K562 (cell line): ENCODE measurements around the gene KLHL12. TPM values are rescaled to one million over a fixed set of nuclear protein-coding genes. Genes with fewer than 3 reads are reported as not detected.

Experiments used
- ATAC-seq: fragments of 200-7000 bp; cut with Tn5 transposase; 3 replicates; pipeline ENCODE4 v1.9.1; 2020; ENCODE audit warnings: moderate library complexity
- BruUV-seq: library from RNA; stranded (reverse); fragments of 400-500 nt; replicated peaks from 2 replicates; lab custom pipeline; 2021; lab: Mats Ljungman, UMichigan
- CTCF ChIA-PET: fragments of 300-600 bp; formaldehyde crosslinking; extraction: SDS; loops from one replicate; lab custom pipeline; 2021; ENCODE audit warnings: low intra/inter-chr PET ratio; lab: Yijun Ruan, JAX
- POLR2A ChIA-PET: fragments of 300-600, 350-650 bp; sonication (Branson Sonifier 250); formaldehyde crosslinking; extraction: SDS; loops from one replicate; lab custom pipeline; 2021; ENCODE audit warnings: antibody characterized with exemption, inconsistent platforms; lab: Yijun Ruan, JAX
- DNase-seq, 4 experiments: peaks; one replicate each; pipeline versions ENCODE4 v3.0.0 to v3.0.0-alpha.2; 2011 to 2018; ENCODE audit warnings: low spot score in 3 of 4, mixed read lengths in 3 of 4; ENCODE audit errors: extremely low read depth in 1 of 4
- FAIRE-seq: peaks from 2 replicates; lab custom pipeline; 2011; peaks lifted over from hg19 to GRCh38; lab: Jason Lieb, UNC
- H2AFZ ChIP-seq: 2 replicates; pipeline ENCODE4 v1.6.0; 2011; ENCODE audit warnings: low read depth, low read length, control low read depth, inconsistent platforms
- H3K27ac ChIP-seq: fragments of 200-600 bp; 3 replicates; pipeline ENCODE4 v1.8.0; 2011; ENCODE audit warnings: low read depth, mild to moderate bottlenecking, control low read depth, inconsistent platforms, low read length, moderate library complexity, mixed read lengths; ENCODE audit errors: extremely low read depth
- H3K27me3 ChIP-seq, 2 experiments: fragments of 300-600 bp in 1 of 2; 2 replicates in 1 of 2; 3 replicates in 1 of 2; pipeline versions ENCODE4 v1.6.0 to v1.8.0; 2011; ENCODE audit warnings: inconsistent platforms in 2 of 2, low read length in 2 of 2, mild to moderate bottlenecking in 1 of 2, mixed read lengths in 1 of 2, moderate library complexity in 1 of 2; ENCODE audit not compliant: control insufficient read depth in 2 of 2, insufficient read depth in 2 of 2
- H3K36me3 ChIP-seq: fragments of 300-600 bp; 3 replicates; pipeline ENCODE4 v1.8.0; 2011; ENCODE audit warnings: mild to moderate bottlenecking, low read length, inconsistent platforms; ENCODE audit not compliant: control insufficient read depth, insufficient read depth
- H3K4me1 ChIP-seq, 2 experiments: fragments of 200-600 bp in 1 of 2; replicated peaks in 1 of 2; 2 replicates in 1 of 2; 3 replicates in 1 of 2; pipeline versions ENCODE4 v1.5.1 to v1.8.0; 2011; ENCODE audit warnings: inconsistent platforms in 2 of 2, low read length in 2 of 2, mild to moderate bottlenecking in 1 of 2, mixed read lengths in 1 of 2, moderate library complexity in 1 of 2; ENCODE audit not compliant: control insufficient read depth in 2 of 2, insufficient read depth in 2 of 2
- H3K4me2 ChIP-seq: 2 replicates; pipeline ENCODE4 v1.6.1; 2011; ENCODE audit warnings: low read length, control low read depth, inconsistent platforms, mixed read lengths; ENCODE audit not compliant: insufficient read depth
- H3K4me3 ChIP-seq: fragments of 200-600 bp; sonication (generic), shearing (Covaris generic); 2 replicates; pipeline ENCODE4 v1.5.1; 2016; ENCODE audit warnings: control low read depth, inconsistent platforms
- H3K79me2 ChIP-seq: fragments of 200-600 bp; 3 replicates; pipeline ENCODE4 v1.8.0; 2011; ENCODE audit warnings: low read length, inconsistent platforms; ENCODE audit not compliant: control insufficient read depth, insufficient read depth
- H3K9ac ChIP-seq, 2 experiments: 2 replicates each; pipeline versions ENCODE4 v1.6.0 to v1.6.1; 2011; ENCODE audit warnings: low read depth in 2 of 2, low read length in 2 of 2, control low read depth in 1 of 2, inconsistent platforms in 1 of 2, mild to moderate bottlenecking in 1 of 2, mixed read lengths in 1 of 2; ENCODE audit not compliant: insufficient read depth in 1 of 2
- H3K9me1 ChIP-seq: one replicate; pipeline ENCODE4 v1.6.0; 2011; ENCODE audit warnings: inconsistent platforms, mild to moderate bottlenecking, low read length, moderate library complexity; ENCODE audit not compliant: control insufficient read depth, insufficient read depth
- H3K9me3 ChIP-seq: replicated peaks from 2 replicates; pipeline ENCODE4 v1.5.1; 2011; ENCODE audit warnings: low read depth, low read length, inconsistent platforms; ENCODE audit not compliant: control insufficient read depth, insufficient read depth
- H4K20me1 ChIP-seq: replicated peaks from 2 replicates; pipeline ENCODE4 v1.6.1; 2011; ENCODE audit warnings: low read length, inconsistent platforms, mixed read lengths; ENCODE audit not compliant: control insufficient read depth, insufficient read depth
- BRD9 ChIP-seq: fragments of 450-650 bp; IDR thresholded peaks from 2 replicates; pipeline ENCODE4 v1.6.1; 2018; ENCODE audit warnings: low read depth; ENCODE audit not compliant: partially characterized antibody
- CHD1 ChIP-seq: fragments of 200-600 bp; sonication (generic); IDR thresholded peaks from one replicate; pipeline ENCODE4 v1.6.1; 2012; ENCODE audit warnings: mild to moderate bottlenecking, moderate library complexity, low read length, inconsistent platforms
- ELF4 ChIP-seq: fragments of 450-650 bp; formaldehyde crosslinking; IDR thresholded peaks from 2 replicates; pipeline ENCODE4 v1.4.0; 2022; ENCODE audit warnings: missing genetic modification characterization
- MEF2A ChIP-seq: IDR thresholded peaks from 2 replicates; pipeline ENCODE4 v1.6.1; 2011; ENCODE audit warnings: low read depth, mild to moderate bottlenecking, low read length, moderate library complexity; ENCODE audit not compliant: control insufficient read depth
- POLR2G ChIP-seq: fragments of 200-400 bp; formaldehyde crosslinking; IDR thresholded peaks from 2 replicates; pipeline ENCODE4 v1.6.1; 2017; ENCODE audit warnings: low read depth, mild to moderate bottlenecking, antibody characterized with exemption, low read length, moderate library complexity
- RBM25 ChIP-seq: fragments of 200-400 bp; formaldehyde crosslinking; IDR thresholded peaks from 2 replicates; pipeline ENCODE4 v1.6.1; 2018; ENCODE audit warnings: low read length, low read depth, moderate library complexity; ENCODE audit not compliant: severe bottlenecking
- RFX5 ChIP-seq: IDR thresholded peaks from 2 replicates; pipeline ENCODE4 v1.6.1; 2011; ENCODE audit warnings: low read depth, mild to moderate bottlenecking, improper control_type of control experiment, low read length
- SP1 ChIP-seq: sonication (generic); formaldehyde crosslinking; IDR thresholded peaks from 2 replicates; pipeline ENCODE4 v1.8.1; 2022; ENCODE audit warnings: mild to moderate bottlenecking, missing genetic modification reagents
- SRSF7 ChIP-seq: fragments of 200-400 bp; formaldehyde crosslinking; optimal IDR thresholded peaks from 2 replicates; pipeline ENCODE3; 2017; ENCODE audit warnings: mild to moderate bottlenecking, low read depth, low read length
- STAT5B ChIP-seq: fragments of 250-450 bp; sonication (Bioruptor Pico); IDR thresholded peaks from 2 replicates; pipeline ENCODE4 v1.8.0; 2021; ENCODE audit warnings: mild to moderate bottlenecking, inconsistent platforms
- XRCC5 ChIP-seq: fragments of 200-400 bp; formaldehyde crosslinking; IDR thresholded peaks from 2 replicates; pipeline ENCODE4 v1.6.1; 2017; ENCODE audit warnings: low read depth, mild to moderate bottlenecking, low read length
- ZC3H8 ChIP-seq: fragments of 450-650 bp; IDR thresholded peaks from 2 replicates; pipeline ENCODE4 v1.6.1; 2017
- ZNF224 ChIP-seq: sonication (generic); formaldehyde crosslinking; IDR thresholded peaks from 2 replicates; pipeline ENCODE4 v1.8.0; 2022; ENCODE audit warnings: mild to moderate bottlenecking, missing genetic modification reagents
- ZNF445 ChIP-seq: fragments of 250-450 bp; sonication (Bioruptor Pico); IDR thresholded peaks from 2 replicates; pipeline ENCODE4 v1.4.0; 2020; ENCODE audit warnings: low read depth, mild to moderate bottlenecking, moderate library complexity
- ZNF699 ChIP-seq: fragments of 250-450 bp; sonication (Bioruptor Pico); IDR thresholded peaks from 2 replicates; pipeline ENCODE4 v1.8.0; 2021; ENCODE audit warnings: mild to moderate bottlenecking, moderate library complexity; ENCODE audit not compliant: insufficient replicate concordance
- ZNF764 ChIP-seq: fragments of 250-450 bp; sonication (Bioruptor Pico); IDR thresholded peaks from 2 replicates; pipeline ENCODE4 v1.4.0; 2020; ENCODE audit warnings: low read depth, mild to moderate bottlenecking, moderate library complexity
- WGBS: fragments of 100-300 bp; shearing (Covaris generic); methylation state at CpG from one replicate; pipeline ENCODE4 v1.1.6; 2016; ENCODE audit warnings: low coverage, mixed read lengths; ENCODE audit not compliant: insufficient coverage; ENCODE audit errors: missing lambda C conversion rate; 5-methylcytosine and 5-hydroxymethylcytosine counted together
- in situ Hi-C: fragments of 300-500 bp; cut with MboI; formaldehyde crosslinking; loops from 4 replicates; pipeline ENCODE4 v1.15.0; 2018; ENCODE audit warnings: inconsistent platforms, mixed read lengths
- intact Hi-C: fragments of 100-400 bp; cut with micrococcal nuclease; formaldehyde crosslinking; loops from 2 replicates; pipeline ENCODE4 v1.14.2; 2022
- polyA plus RNA-seq, 8 experiments: library from polyadenylated mRNA; depleted of rRNA in 4 of 8; stranded (reverse) in 5 of 8; unstranded in 3 of 8; fragments of >200 nt; fragmentation: Nextera tagmentation in 2 of 8; fragmentation: Illumina TruSeq in 1 of 8; extraction: Ambion mirVana in 2 of 8; extraction: Trizol in 1 of 8; gene quantifications; 2 replicates each; pipeline versions ENCODE4 v1.2.1 to v1.2.3, GENCODE V29; 2011 to 2014; ENCODE audit warnings: inconsistent platforms in 1 of 8, missing spikeins in 1 of 8
- total RNA-seq, 7 experiments: library from RNA; depleted of rRNA in 6 of 7; stranded (reverse); fragments of >200 nt in 6 of 7; fragmentation: Illumina TruSeq in 2 of 7; extraction: Trizol in 2 of 7; gene quantifications; 2 replicates each; pipeline versions ENCODE4 v1.2.1 to v1.2.3, GENCODE V29; 2011 to 2021; ENCODE audit warnings: low replicate concordance in 1 of 7
- TF ChIP-seq, protein P1 (sequence below): fragments of 450-650 bp; IDR thresholded peaks from 2 replicates; pipeline ENCODE4 v1.6.1; 2016; ENCODE audit warnings: mild to moderate bottlenecking
- TF ChIP-seq, protein P2 (sequence below): fragments of 200-800 bp; sonication (Bioruptor generic); IDR thresholded peaks from 2 replicates; pipeline ENCODE4 v1.6.1; 2017; ENCODE audit warnings: missing genetic modification characterization, missing compliant biosample characterization

Gene KLHL12
- total and polyA plus RNA-seq, 9 of the 15 experiments (the other 6 are each of a cell fraction or from before 2014, with no cell fraction given): 23.1 to 85.1 (median 35.0) TPM

DNA sequence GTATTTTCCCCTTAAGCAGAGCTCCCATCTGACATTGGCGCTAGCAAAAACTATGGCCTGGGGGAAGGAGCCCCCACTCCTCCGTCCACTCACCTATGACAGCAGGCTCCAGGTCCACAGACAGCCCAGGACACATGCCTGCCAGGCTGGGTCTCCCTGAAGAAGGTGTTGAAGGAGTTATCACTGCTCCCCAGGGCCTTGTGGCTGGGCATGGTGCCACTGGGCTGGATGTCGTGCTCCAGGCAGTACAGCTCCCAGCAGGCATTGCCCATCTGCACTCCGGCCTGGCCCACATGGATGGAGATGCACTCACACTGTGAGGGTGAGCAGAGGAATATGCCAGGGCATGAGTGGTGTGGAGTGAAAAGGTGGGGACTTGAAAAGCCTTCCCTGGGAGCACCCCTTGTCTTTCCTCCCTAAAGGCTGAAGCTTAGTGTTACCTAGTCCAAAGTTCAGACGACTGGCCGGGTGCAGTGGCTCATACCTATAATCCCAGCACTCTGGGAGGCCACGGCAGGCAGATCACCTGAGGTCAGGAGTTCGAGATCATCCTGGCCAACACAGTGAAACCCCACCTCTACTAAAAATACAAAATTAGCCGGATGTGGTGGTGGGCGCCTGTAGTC lies 68.1 kb downstream of the KLHL12 start:
- no peak for FAIRE-seq

More for the DNA sequence above, 68.1 kb downstream of the KLHL12 start:
- H3K4me2 ChIP-seq: no peak overlapping the region
- DNase-seq: no peak
- CTCF ChIA-PET: no interaction called here
- H3K4me3 ChIP-seq: no peak overlapping the region
- H3K27me3 ChIP-seq: no peaks in the 10 kb centered on the region; a peak in 2 of 5 replicates
- in situ Hi-C loops: no loop called here
- intact Hi-C loops: no loop called here
- ATAC-seq: no peak
- WGBS: 53% methylated on average over 10 of the region's 10 CpGs
- no peaks in the 10 kb centered on the region for H3K79me2 ChIP-seq
- H3K36me3 ChIP-seq: no peaks in the 10 kb centered on the region
- H3K9me1 ChIP-seq: no peaks in the 10 kb centered on the region
- H3K4me1 ChIP-seq: peaks cover 0 to 23% of the 10 kb centered on the region in 2 experiments; a peak in 4 of 5 replicates
- H3K27ac ChIP-seq: no peak overlapping the region
- H2AFZ ChIP-seq: no peak overlapping the region
- POLR2A ChIA-PET: interaction anchor here (0.7 to 3.0 kb wide), 4 partner anchors 15 to 49 kb away, joined by 3 to 12 read pairs (median 4); partner anchors contain the start of gene PCAT6
- H3K9me3 ChIP-seq: no peaks in the 10 kb centered on the region
- TF ChIP-seq ZNF764 (CRISPR knock-in tag): no peak
- no peak for TF ChIP-seq RBM25
- TF ChIP-seq STAT5B (CRISPR knock-in tag): no peak
- no peak for TF ChIP-seq MEF2A
- TF ChIP-seq, protein P1, sequence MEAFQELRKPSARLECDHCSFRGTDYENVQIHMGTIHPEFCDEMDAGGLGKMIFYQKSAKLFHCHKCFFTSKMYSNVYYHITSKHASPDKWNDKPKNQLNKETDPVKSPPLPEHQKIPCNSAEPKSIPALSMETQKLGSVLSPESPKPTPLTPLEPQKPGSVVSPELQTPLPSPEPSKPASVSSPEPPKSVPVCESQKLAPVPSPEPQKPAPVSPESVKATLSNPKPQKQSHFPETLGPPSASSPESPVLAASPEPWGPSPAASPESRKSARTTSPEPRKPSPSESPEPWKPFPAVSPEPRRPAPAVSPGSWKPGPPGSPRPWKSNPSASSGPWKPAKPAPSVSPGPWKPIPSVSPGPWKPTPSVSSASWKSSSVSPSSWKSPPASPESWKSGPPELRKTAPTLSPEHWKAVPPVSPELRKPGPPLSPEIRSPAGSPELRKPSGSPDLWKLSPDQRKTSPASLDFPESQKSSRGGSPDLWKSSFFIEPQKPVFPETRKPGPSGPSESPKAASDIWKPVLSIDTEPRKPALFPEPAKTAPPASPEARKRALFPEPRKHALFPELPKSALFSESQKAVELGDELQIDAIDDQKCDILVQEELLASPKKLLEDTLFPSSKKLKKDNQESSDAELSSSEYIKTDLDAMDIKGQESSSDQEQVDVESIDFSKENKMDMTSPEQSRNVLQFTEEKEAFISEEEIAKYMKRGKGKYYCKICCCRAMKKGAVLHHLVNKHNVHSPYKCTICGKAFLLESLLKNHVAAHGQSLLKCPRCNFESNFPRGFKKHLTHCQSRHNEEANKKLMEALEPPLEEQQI: no peak
- TF ChIP-seq SRSF7: no peak
- no peak for TF ChIP-seq BRD9
- TF ChIP-seq ELF4 (CRISPR knock-in tag): no peak
- no peak for TF ChIP-seq SP1
- TF ChIP-seq ZNF224 (CRISPR knock-in tag): no peak
- no peak for TF ChIP-seq ZNF699 (CRISPR knock-in tag)
- no peak for TF ChIP-seq CHD1
- no peak for TF ChIP-seq ZC3H8
- no peak for TF ChIP-seq RFX5
- TF ChIP-seq XRCC5: no peak
- TF ChIP-seq, protein P2, sequence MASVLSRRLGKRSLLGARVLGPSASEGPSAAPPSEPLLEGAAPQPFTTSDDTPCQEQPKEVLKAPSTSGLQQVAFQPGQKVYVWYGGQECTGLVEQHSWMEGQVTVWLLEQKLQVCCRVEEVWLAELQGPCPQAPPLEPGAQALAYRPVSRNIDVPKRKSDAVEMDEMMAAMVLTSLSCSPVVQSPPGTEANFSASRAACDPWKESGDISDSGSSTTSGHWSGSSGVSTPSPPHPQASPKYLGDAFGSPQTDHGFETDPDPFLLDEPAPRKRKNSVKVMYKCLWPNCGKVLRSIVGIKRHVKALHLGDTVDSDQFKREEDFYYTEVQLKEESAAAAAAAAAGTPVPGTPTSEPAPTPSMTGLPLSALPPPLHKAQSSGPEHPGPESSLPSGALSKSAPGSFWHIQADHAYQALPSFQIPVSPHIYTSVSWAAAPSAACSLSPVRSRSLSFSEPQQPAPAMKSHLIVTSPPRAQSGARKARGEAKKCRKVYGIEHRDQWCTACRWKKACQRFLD: no peak
- TF ChIP-seq ZNF445 (CRISPR knock-in tag): no peak
- no peak for TF ChIP-seq POLR2G
- no TSS peak for BruUV-seq
- H3K9ac ChIP-seq: peak overlapping the region in 1 of 2 experiments; percentile 15; a peak in 1 of 4 replicates
- no peaks in the 10 kb centered on the region for H4K20me1 ChIP-seq
